Inflammatory macrophage (primary cell): ENCODE data around the gene STK11IP.

Experiments used
- DNase-seq, 2 donors: peaks; one replicate each; pipeline ENCODE4 v3.0.0-alpha.2; 2020 to 2022

The STK11IP gene

GRCh38 chr2:219563271-219563928 lies 34.3 kb upstream of the STK11IP start:
- DNase-seq, result no peak

GRCh38 chr2:219565130-219566080 lies 32.3 kb upstream of the STK11IP start:
- DNase-seq, result no peak

- DNase-seq, result no peak
Measured at GRCh38 chr2:219566640-219567039, 31.0 kb upstream of the STK11IP start.

- DNase-seq, result no peak
Measured at GRCh38 chr2:219567131-219567530, 30.5 kb upstream of the STK11IP start.

- no peak for DNase-seq
Measured at GRCh38 chr2:219567791-219568361, 29.8 kb upstream of the STK11IP start.

GRCh38 chr2:219569041-219569440 lies 28.6 kb upstream of the STK11IP start:
- DNase-seq, result no peak

- no peak for DNase-seq
Measured at GRCh38 chr2:219569635-219570034, 28.0 kb upstream of the STK11IP start.

- no peak for DNase-seq
Measured at GRCh38 chr2:219570194-219570923, 27.3 kb upstream of the STK11IP start.

- DNase-seq, result no peak
Measured at GRCh38 chr2:219570924-219571310, 26.7 kb upstream of the STK11IP start.

- peak in 1 of 2 donors; percentile 16 for DNase-seq
Measured at GRCh38 chr2:219571311-219572236, 26.1 kb upstream of the STK11IP start, which contains the start of gene OBSL1. Gene OBSL1, minus strand, starts transcription at chr2:219571539. Its CDS starts 307 bp downstream, at chr2:219571232.

GRCh38 chr2:219572237-219573001 lies 25.2 kb upstream of the STK11IP start, which contains the start of gene INHA:
Gene INHA, plus strand, starts transcription at chr2:219572310. Its CDS starts 65 bp downstream, at chr2:219572375.
- no peak for DNase-seq

- DNase-seq, result no peak
Measured at GRCh38 chr2:219573166-219573565, 24.5 kb upstream of the STK11IP start.

GRCh38 chr2:219574484-219575311 lies 23.0 kb upstream of the STK11IP start:
- no peak for DNase-seq

- no peak for DNase-seq
Measured at GRCh38 chr2:219575566-219576504, 21.8 kb upstream of the STK11IP start.

GRCh38 chr2:219576505-219577388 lies 20.9 kb upstream of the STK11IP start:
- no peak for DNase-seq

GRCh38 chr2:219578811-219579613 lies 18.6 kb upstream of the STK11IP start:
- DNase-seq, result peak; percentile 36 to 77
